Measurements from ENCODE around the gene LANCL2. TPM values are rescaled to one million over a fixed set of nuclear protein-coding genes. Genes with fewer than 3 reads are reported as not detected.

Gene LANCL2
- total and polyA plus RNA-seq, 2 experiments from 2014 or later: 7.3 to 10.7 TPM

- no peak for TF ChIP-seq CTCF (conservative IDR thresholded peaks at IDR 0.05; ENCODE audit: low read depth in 2 of 2)
Measured at GRCh38 chr7:55469271-55469681, 104.1 kb downstream of the LANCL2 start (continued).

GRCh38 chr7:55469721-55470120 lies 104.6 kb downstream of the LANCL2 start:
- no peaks in the 10 kb centered on the region for H4K20me1 ChIP-seq (replicated peaks; ENCODE audit: insufficient read depth)
- H3K9me3 Mint-ChIP-seq: peaks cover 28% of the 10 kb centered on the region
- no peak for TF ChIP-seq ZNF331 (CRISPR knock-in tag; IDR thresholded peaks at IDR 0.05; ENCODE audit: low read depth)
- TF ChIP-seq REST (IDR thresholded peaks at IDR 0.05; ENCODE audit: unreplicated experiment): no peak
- TF ChIP-seq NANOG (IDR thresholded peaks at IDR 0.05; ENCODE audit: borderline replicate concordance): no peak
- no peak for TF ChIP-seq STAT1 (IDR thresholded peaks at IDR 0.05; ENCODE audit: unreplicated experiment)
- TF ChIP-seq EZH2phosphoT487 (IDR thresholded peaks at IDR 0.05; ENCODE audit: unreplicated experiment): no peak
- no peak for TF ChIP-seq POLR2AphosphoS5 (IDR thresholded peaks at IDR 0.05; ENCODE audit: low read depth)
- no peak for TF ChIP-seq JUNB (IDR thresholded peaks at IDR 0.05; ENCODE audit: unreplicated experiment)
- no peaks in the 10 kb centered on the region for H3K79me2 ChIP-seq (replicated peaks; ENCODE audit: insufficient read depth)
- no peaks in the 10 kb centered on the region for H3K4me1 ChIP-seq (ENCODE audit: insufficient read depth)
- H2AFZ ChIP-seq: no peak overlapping the region
- peaks cover 52% of the 10 kb centered on the region for H3K36me3 Mint-ChIP-seq (ENCODE audit: low read depth)
- H3K27me3 ChIP-seq (ENCODE audit: insufficient read depth): no peaks in the 10 kb centered on the region
- H3K27me3 Mint-ChIP-seq (ENCODE audit: insufficient read depth, low read depth, poor library complexity): peaks cover 6% of the 10 kb centered on the region
- H3K4me3 ChIP-seq: no peak overlapping the region
- H3K9me2 ChIP-seq (ENCODE audit: insufficient read depth): no peaks in the 10 kb centered on the region
- no peak overlapping the region for H3K27ac Mint-ChIP-seq
- no peaks in the 10 kb centered on the region for H3F3A ChIP-seq (replicated peaks; ENCODE audit: low read depth)
- no peak for ATAC-seq
- DNase-seq (ENCODE audit: low spot score): no peak
- no peak overlapping the region for H3K4me2 ChIP-seq
- H3K27ac ChIP-seq (ENCODE audit: low read depth): no peak overlapping the region
- no peaks in the 10 kb centered on the region; the same call in 2 of the 3 replicates for H3K4me1 Mint-ChIP-seq
- peaks cover 8% of the 10 kb centered on the region; the same call in 1 of the 2 replicates for H3K36me3 ChIP-seq (ENCODE audit: insufficient read depth)
- no peak overlapping the region for H3K4me3 Mint-ChIP-seq

GRCh38 chr7:55470261-55470660 lies 105.1 kb downstream of the LANCL2 start:
- Histone ChIP-seq H3K4me3 (no peak overlapping the region), H3K79me2 (replicated peaks; ENCODE audit: insufficient read depth) (no peaks in the 10 kb centered on the region), H3K27ac (ENCODE audit: low read depth) (no peak overlapping the region), H3K4me1 (ENCODE audit: insufficient read depth) (no peaks in the 10 kb centered on the region), H3F3A (replicated peaks; ENCODE audit: low read depth) (no peaks in the 10 kb centered on the region), H4K20me1 (replicated peaks; ENCODE audit: insufficient read depth) (no peaks in the 10 kb centered on the region), H2AFZ (no peak overlapping the region), H3K36me3 (ENCODE audit: insufficient read depth) (peaks cover 5% of the 10 kb centered on the region; the same call in 1 of the 2 replicates), H3K4me2 (no peak overlapping the region), H3K9me2 (ENCODE audit: insufficient read depth) (no peaks in the 10 kb centered on the region), H3K27me3 (ENCODE audit: insufficient read depth) (no peaks in the 10 kb centered on the region)
- DNase-seq (ENCODE audit: low spot score): no peak
- Mint-ChIP-seq H3K4me3 (no peak overlapping the region), H3K9me3 (peaks cover 23% of the 10 kb centered on the region), H3K27me3 (ENCODE audit: insufficient read depth, low read depth, poor library complexity) (peaks cover 4% of the 10 kb centered on the region), H3K27ac (no peak overlapping the region), H3K4me1 (peaks cover 3% of the 10 kb centered on the region; the same call in 1 of the 3 replicates), H3K36me3 (ENCODE audit: low read depth) (peaks cover 48% of the 10 kb centered on the region)
- no peak for ATAC-seq
- no peak for TF ChIP-seq CREB1 (CRISPR knock-in tag; IDR thresholded peaks at IDR 0.05; ENCODE audit: low read depth)
- TF ChIP-seq CTCF (conservative IDR thresholded peaks at IDR 0.05; ENCODE audit: low read depth in 2 of 2): no peak
- TF ChIP-seq ETS1 (IDR thresholded peaks at IDR 0.05): no peak
- no peak for TF ChIP-seq NANOG (IDR thresholded peaks at IDR 0.05; ENCODE audit: borderline replicate concordance)
- no peak for TF ChIP-seq ZNF114 (CRISPR knock-in tag; IDR thresholded peaks at IDR 0.05)

Data from GM23338 (cell line).